ENCODE results near the gene CYFIP1. TPM values are rescaled to one million over a fixed set of nuclear protein-coding genes. Genes with fewer than 3 reads are reported as not detected.

The CYFIP1 gene
- total and polyA plus RNA-seq, 2 donors (not counting 1 experiment from before 2014, with no cell fraction given) = 59.4 to 102 TPM

- H3K36me3 ChIP-seq (ENCODE audit: control insufficient read depth, insufficient read depth, low read length) = peaks cover 13% of the 10 kb centered on the region
- H4K20me1 ChIP-seq (ENCODE audit: control insufficient read depth, extremely low read depth, insufficient read depth, low read length) = no peaks in the 10 kb centered on the region
- H3K27ac ChIP-seq (ENCODE audit: insufficient read depth, low read length) = no peak overlapping the region
- H3K27me3 ChIP-seq (ENCODE audit: control insufficient read depth, insufficient read depth, low read length) = no peaks in the 10 kb centered on the region
- H2AFZ ChIP-seq (ENCODE audit: low read length) = no peak overlapping the region
- no peaks in the 10 kb centered on the region for H3K79me2 ChIP-seq (ENCODE audit: control insufficient read depth, insufficient read depth, low read length)
- no peak overlapping the region for H3K9ac ChIP-seq (ENCODE audit: insufficient read depth, low read length)
- H3K9me3 ChIP-seq (ENCODE audit: control insufficient read depth, insufficient read depth, low read depth, low read length) = no peaks in the 10 kb centered on the region
- DNase-seq (ENCODE audit: low read depth in 2 of 2) = no peak
- H3K4me1 ChIP-seq (ENCODE audit: control insufficient read depth, extremely low read depth, insufficient read depth, low read length) = no peaks in the 10 kb centered on the region
- no peak overlapping the region for H3K4me2 ChIP-seq (ENCODE audit: extremely low read depth, insufficient read depth, low read length)
- no peak overlapping the region for H3K4me3 ChIP-seq (replicated peaks in 1 of 4; ENCODE audit: control extremely low read depth in 1 of 4, insufficient read depth in 1 of 4, low read depth in 3 of 4, low read length in 4 of 4)
- TF ChIP-seq CTCF (conservative IDR thresholded peaks at IDR 0.05 in 1 of 2, IDR thresholded peaks at IDR 0.05 in 1 of 2; ENCODE audit: low read depth in 1 of 2, low read length in 2 of 2) (no peak), EZH2 (IDR thresholded peaks at IDR 0.05; ENCODE audit: low read length, missing control alignments) (no peak)
Observed at GRCh38 chr15:22902046-22902445, 78.1 kb downstream of the CYFIP1 start.

- Histone ChIP-seq H3K9me3 (ENCODE audit: control insufficient read depth, insufficient read depth, low read depth, low read length) (no peaks in the 10 kb centered on the region), H3K4me1 (ENCODE audit: control insufficient read depth, extremely low read depth, insufficient read depth, low read length) (peaks cover 2% of the 10 kb centered on the region), H3K4me2 (ENCODE audit: extremely low read depth, insufficient read depth, low read length) (no peak overlapping the region), H4K20me1 (ENCODE audit: control insufficient read depth, extremely low read depth, insufficient read depth, low read length) (no peaks in the 10 kb centered on the region), H3K4me3 (replicated peaks in 1 of 4; ENCODE audit: control extremely low read depth in 1 of 4, insufficient read depth in 1 of 4, low read depth in 3 of 4, low read length in 4 of 4) (no peak overlapping the region), H3K79me2 (ENCODE audit: control insufficient read depth, insufficient read depth, low read length) (no peaks in the 10 kb centered on the region), H3K36me3 (ENCODE audit: control insufficient read depth, insufficient read depth, low read length) (peaks cover 10% of the 10 kb centered on the region), H3K27ac (ENCODE audit: insufficient read depth, low read length) (no peak overlapping the region), H3K9ac (ENCODE audit: insufficient read depth, low read length) (no peak overlapping the region), H2AFZ (ENCODE audit: low read length) (no peak overlapping the region), H3K27me3 (ENCODE audit: control insufficient read depth, insufficient read depth, low read length) (no peaks in the 10 kb centered on the region)
- TF ChIP-seq CTCF (conservative IDR thresholded peaks at IDR 0.05 in 1 of 2, IDR thresholded peaks at IDR 0.05 in 1 of 2; ENCODE audit: low read depth in 1 of 2, low read length in 2 of 2) = no peak
- TF ChIP-seq EZH2 (IDR thresholded peaks at IDR 0.05; ENCODE audit: low read length, missing control alignments) = no peak
- DNase-seq (ENCODE audit: low read depth in 2 of 2) = peak; percentile 21 to 29
Observed at GRCh38 chr15:22895465-22896190, 84.5 kb downstream of the CYFIP1 start.

GRCh38 chr15:22893881-22894280 lies 86.3 kb downstream of the CYFIP1 start:
- Histone ChIP-seq H2AFZ (ENCODE audit: low read length) (no peak overlapping the region), H4K20me1 (ENCODE audit: control insufficient read depth, extremely low read depth, insufficient read depth, low read length) (no peaks in the 10 kb centered on the region), H3K9me3 (ENCODE audit: control insufficient read depth, insufficient read depth, low read depth, low read length) (no peaks in the 10 kb centered on the region), H3K4me1 (ENCODE audit: control insufficient read depth, extremely low read depth, insufficient read depth, low read length) (peaks cover 5% of the 10 kb centered on the region), H3K4me2 (ENCODE audit: extremely low read depth, insufficient read depth, low read length) (no peak overlapping the region), H3K27me3 (ENCODE audit: control insufficient read depth, insufficient read depth, low read length) (no peaks in the 10 kb centered on the region), H3K9ac (ENCODE audit: insufficient read depth, low read length) (no peak overlapping the region), H3K79me2 (ENCODE audit: control insufficient read depth, insufficient read depth, low read length) (no peaks in the 10 kb centered on the region), H3K4me3 (replicated peaks in 1 of 4; ENCODE audit: control extremely low read depth in 1 of 4, insufficient read depth in 1 of 4, low read depth in 3 of 4, low read length in 4 of 4) (no peak overlapping the region), H3K27ac (ENCODE audit: insufficient read depth, low read length) (no peak overlapping the region), H3K36me3 (ENCODE audit: control insufficient read depth, insufficient read depth, low read length) (peaks cover 7% of the 10 kb centered on the region)
- DNase-seq (ENCODE audit: low read depth in 2 of 2) = no peak
- TF ChIP-seq EZH2 (IDR thresholded peaks at IDR 0.05; ENCODE audit: low read length, missing control alignments) = no peak
- no peak for TF ChIP-seq CTCF (conservative IDR thresholded peaks at IDR 0.05 in 1 of 2, IDR thresholded peaks at IDR 0.05 in 1 of 2; ENCODE audit: low read depth in 1 of 2, low read length in 2 of 2)
